ENCODE measurements around the gene HNRNPL.

HNRNPL gene

GRCh38 chr19:38841787-38842438 is 7.9 kb downstream of the HNRNPL start:
- H3K4me3 ChIP-seq (ENCODE audit: low read length): no peak overlapping the region
- no peaks in the 10 kb centered on the region for H3K4me1 ChIP-seq (ENCODE audit: control insufficient read depth, low read depth, low read length)
- no peak overlapping the region for H3K56ac ChIP-seq (ENCODE audit: low read length)
- peaks cover 33% of the 10 kb centered on the region for H3K79me1 ChIP-seq (ENCODE audit: low read length)
- H4K5ac ChIP-seq (ENCODE audit: low read length): no peak overlapping the region
- no peak overlapping the region for H2AK5ac ChIP-seq (ENCODE audit: low read length)
- no peak overlapping the region for H3K18ac ChIP-seq (ENCODE audit: low read length)
- no peak overlapping the region for H3K4ac ChIP-seq (ENCODE audit: low read depth, low read length)
- H3K27ac ChIP-seq (ENCODE audit: low read depth, low read length): no peak overlapping the region
- no CpG with 5 or more reads among the region's 19 CpGs for WGBS (ENCODE audit: extremely low coverage, insufficient coverage, low lambda C conversion rate)
- H3K23ac ChIP-seq (ENCODE audit: low read length): no peak overlapping the region
- H2BK15ac ChIP-seq (replicated peaks; ENCODE audit: low read depth): no peak overlapping the region
- H4K8ac ChIP-seq (ENCODE audit: low read depth, low read length): no peak overlapping the region
- H3K27me3 ChIP-seq (ENCODE audit: insufficient read depth, low read length, poor library complexity): no peaks in the 10 kb centered on the region
- peaks cover 37% of the 10 kb centered on the region for H3K79me2 ChIP-seq (ENCODE audit: control insufficient read depth, insufficient read depth, low read length)
- DNase-seq: no peak
- H3K9ac ChIP-seq (ENCODE audit: low read length): no peak overlapping the region
- no peak overlapping the region for H3K4me2 ChIP-seq (ENCODE audit: low read length)
- no peak overlapping the region for H2BK5ac ChIP-seq (ENCODE audit: low read length)
- H3K36me3 ChIP-seq (ENCODE audit: control insufficient read depth, insufficient read depth, low read length): peaks cover 65% of the 10 kb centered on the region
- no peak overlapping the region for H2BK120ac ChIP-seq (ENCODE audit: low read depth, low read length)

DNA sequence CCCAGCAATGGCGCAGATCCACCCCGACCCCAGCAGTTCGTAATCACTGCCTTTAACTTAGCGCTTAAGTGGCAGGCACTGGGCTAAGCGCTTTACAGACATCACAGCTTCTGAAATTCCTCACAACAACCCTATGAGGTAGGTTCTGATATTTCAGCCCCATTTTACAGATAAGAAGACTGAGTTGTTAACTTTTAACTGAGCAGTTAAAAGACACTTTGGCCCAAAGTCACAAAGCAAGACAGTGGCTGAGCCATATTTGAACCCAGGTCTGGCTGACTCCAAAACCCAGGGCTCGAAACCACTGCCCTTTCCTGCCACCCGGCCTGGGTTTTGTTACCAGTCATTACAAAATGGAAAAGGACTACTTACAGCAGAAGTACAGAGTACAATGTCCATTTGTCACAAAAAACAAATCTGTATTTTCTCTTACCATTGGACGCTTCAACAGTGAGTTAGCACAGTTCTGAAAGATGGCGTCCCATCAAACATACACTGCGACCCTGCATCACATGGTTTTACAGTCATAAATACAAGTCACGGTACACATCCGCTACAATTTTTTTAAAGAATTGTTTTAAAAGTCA is 8.5 kb downstream of the HNRNPL start:
- no peak overlapping the region for H3K27ac ChIP-seq (ENCODE audit: low read depth, low read length)

DNA sequence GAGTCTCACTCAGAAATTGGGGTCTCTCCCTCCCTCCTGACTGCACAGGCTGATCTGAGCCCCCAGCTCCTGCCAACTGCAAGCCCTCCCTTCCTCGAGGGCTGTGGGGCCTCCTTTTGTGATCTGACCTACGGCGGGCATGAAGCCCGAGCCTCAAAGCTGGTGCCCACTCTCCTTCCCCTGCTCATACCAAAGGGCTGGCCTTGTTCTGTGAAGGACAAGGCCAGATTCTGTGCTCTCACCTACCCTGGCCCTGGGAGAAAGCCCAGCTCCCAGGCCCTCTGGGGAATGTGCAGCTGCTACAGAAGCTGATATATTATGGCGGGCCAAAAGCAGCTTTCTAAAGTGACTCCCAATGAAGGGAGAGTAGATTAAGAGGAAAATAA is 9.2 kb downstream of the HNRNPL start:
- H3K9ac ChIP-seq (ENCODE audit: low read length): no peak overlapping the region
- H3K18ac ChIP-seq (ENCODE audit: low read length): no peak overlapping the region
- H3K23ac ChIP-seq (ENCODE audit: low read length): no peak overlapping the region
- H2AK5ac ChIP-seq (ENCODE audit: low read length): no peak overlapping the region
- H3K56ac ChIP-seq (ENCODE audit: low read length): no peak overlapping the region
- H3K79me2 ChIP-seq (ENCODE audit: control insufficient read depth, insufficient read depth, low read length): peaks cover 25% of the 10 kb centered on the region
- peaks cover 26% of the 10 kb centered on the region for H3K79me1 ChIP-seq (ENCODE audit: low read length)
- H3K27ac ChIP-seq (ENCODE audit: low read depth, low read length): no peak overlapping the region
- no peak for DNase-seq
- no peak overlapping the region for H3K4me2 ChIP-seq (ENCODE audit: low read length)
- no peaks in the 10 kb centered on the region for H3K4me1 ChIP-seq (ENCODE audit: control insufficient read depth, low read depth, low read length)
- no peak overlapping the region for H3K4me3 ChIP-seq (ENCODE audit: low read length)
- H2BK120ac ChIP-seq (ENCODE audit: low read depth, low read length): no peak overlapping the region
- H2BK5ac ChIP-seq (ENCODE audit: low read length): no peak overlapping the region
- H2BK15ac ChIP-seq (replicated peaks; ENCODE audit: low read depth): no peak overlapping the region
- no peak overlapping the region for H3K4ac ChIP-seq (ENCODE audit: low read depth, low read length)
- H4K8ac ChIP-seq (ENCODE audit: low read depth, low read length): no peak overlapping the region
- peaks cover 63% of the 10 kb centered on the region for H3K36me3 ChIP-seq (ENCODE audit: control insufficient read depth, insufficient read depth, low read length)
- WGBS (ENCODE audit: extremely low coverage, insufficient coverage, low lambda C conversion rate): no CpG with 5 or more reads among the region's 5 CpGs
- no peak overlapping the region for H4K5ac ChIP-seq (ENCODE audit: low read length)
- H3K27me3 ChIP-seq (ENCODE audit: insufficient read depth, low read length, poor library complexity): no peaks in the 10 kb centered on the region

More for the DNA sequence above, 8.5 kb downstream of the HNRNPL start:
- H2BK15ac ChIP-seq (replicated peaks; ENCODE audit: low read depth): no peak overlapping the region
- no peak overlapping the region for H3K23ac ChIP-seq (ENCODE audit: low read length)
- H3K18ac ChIP-seq (ENCODE audit: low read length): no peak overlapping the region
- no peaks in the 10 kb centered on the region for H3K4me1 ChIP-seq (ENCODE audit: control insufficient read depth, low read depth, low read length)
- H3K79me1 ChIP-seq (ENCODE audit: low read length): peaks cover 31% of the 10 kb centered on the region
- no peak overlapping the region for H3K4me3 ChIP-seq (ENCODE audit: low read length)
- H3K9ac ChIP-seq (ENCODE audit: low read length): no peak overlapping the region
- no peak overlapping the region for H4K8ac ChIP-seq (ENCODE audit: low read depth, low read length)
- H3K4me2 ChIP-seq (ENCODE audit: low read length): no peak overlapping the region
- no peak overlapping the region for H4K5ac ChIP-seq (ENCODE audit: low read length)
- peaks cover 67% of the 10 kb centered on the region for H3K36me3 ChIP-seq (ENCODE audit: control insufficient read depth, insufficient read depth, low read length)
- H3K56ac ChIP-seq (ENCODE audit: low read length): no peak overlapping the region
- peaks cover 32% of the 10 kb centered on the region for H3K79me2 ChIP-seq (ENCODE audit: control insufficient read depth, insufficient read depth, low read length)
- no CpG with 5 or more reads among the region's 12 CpGs for WGBS (ENCODE audit: extremely low coverage, insufficient coverage, low lambda C conversion rate)
- no peaks in the 10 kb centered on the region for H3K27me3 ChIP-seq (ENCODE audit: insufficient read depth, low read length, poor library complexity)
- no peak overlapping the region for H3K4ac ChIP-seq (ENCODE audit: low read depth, low read length)
- no peak overlapping the region for H2BK120ac ChIP-seq (ENCODE audit: low read depth, low read length)
- H2AK5ac ChIP-seq (ENCODE audit: low read length): no peak overlapping the region
- DNase-seq: no peak
- no peak overlapping the region for H2BK5ac ChIP-seq (ENCODE audit: low read length)

DNA sequence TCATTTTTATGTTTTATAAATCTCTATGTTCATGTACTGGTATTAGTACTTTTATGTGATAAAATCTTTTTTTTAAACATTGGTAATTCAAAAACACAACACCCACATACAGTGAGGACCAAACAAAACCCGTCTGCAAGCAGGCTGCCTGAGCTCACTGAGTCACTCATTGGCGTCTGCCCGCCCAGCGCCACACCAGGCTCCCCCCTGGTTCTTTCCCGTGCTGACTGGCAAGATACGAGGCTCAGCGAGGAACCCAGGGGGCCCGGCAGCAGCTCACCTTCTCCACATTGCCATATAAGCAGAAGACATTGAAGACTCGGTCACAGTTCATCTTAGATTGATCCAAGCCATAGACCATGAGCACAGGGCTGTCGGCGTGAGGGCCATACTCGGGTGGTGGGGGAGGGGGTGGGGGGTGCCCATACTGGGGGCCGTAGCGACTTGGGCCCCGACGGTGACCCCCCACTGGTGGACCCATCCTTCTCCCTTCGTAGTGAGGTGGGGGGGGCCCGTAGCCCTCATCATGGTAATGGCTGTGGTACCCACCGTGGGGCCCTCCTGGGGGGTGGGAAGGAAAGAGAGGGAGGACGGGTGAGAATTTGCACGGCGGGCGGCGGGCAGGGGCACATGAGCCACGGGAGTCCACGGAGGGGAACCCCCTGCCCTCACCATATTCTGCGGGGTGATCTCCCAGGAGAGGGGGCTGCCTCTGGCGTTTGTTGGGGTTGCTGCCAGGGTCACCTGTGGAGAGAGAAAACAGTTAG is 9.8 kb downstream of the HNRNPL start:
- H3K4me3 ChIP-seq (ENCODE audit: low read length): no peak overlapping the region
- no peak overlapping the region for H3K9ac ChIP-seq (ENCODE audit: low read length)
- H3K4me2 ChIP-seq (ENCODE audit: low read length): no peak overlapping the region
- no peak overlapping the region for H3K23ac ChIP-seq (ENCODE audit: low read length)
- H2AK5ac ChIP-seq (ENCODE audit: low read length): no peak overlapping the region
- whole genome bisulfite sequencing (ENCODE audit: extremely low coverage, insufficient coverage, low lambda C conversion rate): no CpG with 5 or more reads among the region's 28 CpGs
- no peak overlapping the region for H4K8ac ChIP-seq (ENCODE audit: low read depth, low read length)
- no peak overlapping the region for H3K56ac ChIP-seq (ENCODE audit: low read length)
- H3K4ac ChIP-seq (ENCODE audit: low read depth, low read length): no peak overlapping the region
- peaks cover 21% of the 10 kb centered on the region for H3K79me2 ChIP-seq (ENCODE audit: control insufficient read depth, insufficient read depth, low read length)
- no peak overlapping the region for H2BK15ac ChIP-seq (replicated peaks; ENCODE audit: low read depth)
- H3K18ac ChIP-seq (ENCODE audit: low read length): no peak overlapping the region
- H2BK5ac ChIP-seq (ENCODE audit: low read length): no peak overlapping the region
- H3K27ac ChIP-seq (ENCODE audit: low read depth, low read length): no peak overlapping the region
- H3K36me3 ChIP-seq (ENCODE audit: control insufficient read depth, insufficient read depth, low read length): peaks cover 60% of the 10 kb centered on the region
- DNase-seq: no peak
- no peak overlapping the region for H4K5ac ChIP-seq (ENCODE audit: low read length)
- no peak overlapping the region for H2BK120ac ChIP-seq (ENCODE audit: low read depth, low read length)
- H3K79me1 ChIP-seq (ENCODE audit: low read length): peaks cover 22% of the 10 kb centered on the region
- no peaks in the 10 kb centered on the region for H3K4me1 ChIP-seq (ENCODE audit: control insufficient read depth, low read depth, low read length)
- H3K27me3 ChIP-seq (ENCODE audit: insufficient read depth, low read length, poor library complexity): no peaks in the 10 kb centered on the region

DNA sequence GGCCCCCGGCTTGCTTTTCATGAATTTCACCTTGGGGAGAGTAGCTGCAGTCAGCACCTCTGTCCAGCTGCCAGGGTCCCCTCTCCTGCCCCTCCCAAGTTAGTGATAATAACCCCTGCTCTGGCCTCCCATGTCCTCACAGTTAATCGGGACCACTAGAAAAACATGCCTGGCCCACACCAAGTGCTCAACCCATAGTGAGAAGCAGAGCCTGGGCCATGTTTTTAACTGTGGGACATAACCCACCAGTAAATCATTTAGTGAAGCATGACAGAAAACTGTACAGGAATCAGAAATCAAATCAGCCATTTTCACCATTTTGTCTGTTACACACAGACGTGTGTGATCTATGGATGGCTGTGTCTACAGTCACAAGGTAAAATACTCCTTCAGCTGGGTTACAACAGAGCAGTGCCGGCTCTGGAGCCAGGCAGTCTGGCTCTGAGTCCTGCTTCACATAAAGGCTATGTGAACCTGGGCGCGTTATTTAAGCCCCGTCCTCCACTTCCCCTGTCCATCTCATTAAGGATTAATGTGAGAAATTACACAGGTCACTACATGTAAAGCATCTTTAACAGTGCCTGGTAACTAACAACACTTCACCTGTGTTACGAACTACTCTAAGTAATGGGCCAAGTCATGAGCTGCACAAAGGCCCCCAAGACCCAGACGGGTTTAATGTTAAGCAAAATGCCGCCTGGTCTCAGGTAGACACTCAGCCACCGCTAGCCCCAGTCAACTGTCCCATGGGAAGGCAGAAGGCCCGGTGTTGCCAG is 10.6 kb downstream of the HNRNPL start:
- Histone ChIP-seq H4K5ac (ENCODE audit: low read length) (no peak overlapping the region), H3K4ac (ENCODE audit: low read depth, low read length) (no peak overlapping the region), H3K27me3 (ENCODE audit: insufficient read depth, low read length, poor library complexity) (no peaks in the 10 kb centered on the region), H2BK120ac (ENCODE audit: low read depth, low read length) (no peak overlapping the region), H4K8ac (ENCODE audit: low read depth, low read length) (no peak overlapping the region), H3K56ac (ENCODE audit: low read length) (no peak overlapping the region), H3K4me2 (ENCODE audit: low read length) (no peak overlapping the region), H2AK5ac (ENCODE audit: low read length) (no peak overlapping the region), H3K27ac (ENCODE audit: low read depth, low read length) (no peak overlapping the region), H3K79me1 (ENCODE audit: low read length) (peaks cover 20% of the 10 kb centered on the region), H2BK5ac (ENCODE audit: low read length) (no peak overlapping the region), H3K18ac (ENCODE audit: low read length) (no peak overlapping the region), H3K23ac (ENCODE audit: low read length) (no peak overlapping the region), H3K9ac (ENCODE audit: low read length) (no peak overlapping the region), H3K36me3 (ENCODE audit: control insufficient read depth, insufficient read depth, low read length) (peaks cover 57% of the 10 kb centered on the region), H3K4me3 (ENCODE audit: low read length) (no peak overlapping the region), H2BK15ac (replicated peaks; ENCODE audit: low read depth) (no peak overlapping the region), H3K79me2 (ENCODE audit: control insufficient read depth, insufficient read depth, low read length) (peaks cover 18% of the 10 kb centered on the region), H3K4me1 (ENCODE audit: control insufficient read depth, low read depth, low read length) (no peaks in the 10 kb centered on the region)
- WGBS (ENCODE audit: extremely low coverage, insufficient coverage, low lambda C conversion rate): no CpG with 5 or more reads among the region's 12 CpGs
- DNase-seq: no peak
